Measurements from ENCODE around the gene TCF7L2.

DNA sequence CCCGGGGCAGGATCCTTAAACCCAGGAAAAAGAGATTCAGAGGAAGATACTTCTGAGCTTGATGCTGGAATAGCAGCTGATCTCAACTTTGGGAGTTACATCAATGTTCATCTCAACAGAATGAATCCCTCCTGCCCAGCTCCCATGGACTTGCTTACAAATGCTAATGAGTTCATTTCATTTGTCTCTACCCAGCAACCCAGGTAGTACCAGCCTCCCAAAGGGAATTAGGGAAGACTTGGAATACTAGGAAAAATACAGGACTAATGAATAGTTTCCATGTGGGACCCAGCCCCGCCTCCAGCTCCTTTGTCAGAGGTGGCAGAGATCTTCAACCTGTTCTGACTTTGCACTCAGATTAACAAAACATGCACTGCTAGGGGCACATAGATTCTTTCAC is 22.1 kb upstream of the TCF7L2 start:
- TF ChIP-seq, protein P1, sequence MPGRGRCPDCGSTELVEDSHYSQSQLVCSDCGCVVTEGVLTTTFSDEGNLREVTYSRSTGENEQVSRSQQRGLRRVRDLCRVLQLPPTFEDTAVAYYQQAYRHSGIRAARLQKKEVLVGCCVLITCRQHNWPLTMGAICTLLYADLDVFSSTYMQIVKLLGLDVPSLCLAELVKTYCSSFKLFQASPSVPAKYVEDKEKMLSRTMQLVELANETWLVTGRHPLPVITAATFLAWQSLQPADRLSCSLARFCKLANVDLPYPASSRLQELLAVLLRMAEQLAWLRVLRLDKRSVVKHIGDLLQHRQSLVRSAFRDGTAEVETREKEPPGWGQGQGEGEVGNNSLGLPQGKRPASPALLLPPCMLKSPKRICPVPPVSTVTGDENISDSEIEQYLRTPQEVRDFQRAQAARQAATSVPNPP (IDR thresholded peaks at IDR 0.05; ENCODE audit: borderline replicate concordance, insufficient read depth, insufficient read length): no peak
- TF ChIP-seq, protein P2, sequence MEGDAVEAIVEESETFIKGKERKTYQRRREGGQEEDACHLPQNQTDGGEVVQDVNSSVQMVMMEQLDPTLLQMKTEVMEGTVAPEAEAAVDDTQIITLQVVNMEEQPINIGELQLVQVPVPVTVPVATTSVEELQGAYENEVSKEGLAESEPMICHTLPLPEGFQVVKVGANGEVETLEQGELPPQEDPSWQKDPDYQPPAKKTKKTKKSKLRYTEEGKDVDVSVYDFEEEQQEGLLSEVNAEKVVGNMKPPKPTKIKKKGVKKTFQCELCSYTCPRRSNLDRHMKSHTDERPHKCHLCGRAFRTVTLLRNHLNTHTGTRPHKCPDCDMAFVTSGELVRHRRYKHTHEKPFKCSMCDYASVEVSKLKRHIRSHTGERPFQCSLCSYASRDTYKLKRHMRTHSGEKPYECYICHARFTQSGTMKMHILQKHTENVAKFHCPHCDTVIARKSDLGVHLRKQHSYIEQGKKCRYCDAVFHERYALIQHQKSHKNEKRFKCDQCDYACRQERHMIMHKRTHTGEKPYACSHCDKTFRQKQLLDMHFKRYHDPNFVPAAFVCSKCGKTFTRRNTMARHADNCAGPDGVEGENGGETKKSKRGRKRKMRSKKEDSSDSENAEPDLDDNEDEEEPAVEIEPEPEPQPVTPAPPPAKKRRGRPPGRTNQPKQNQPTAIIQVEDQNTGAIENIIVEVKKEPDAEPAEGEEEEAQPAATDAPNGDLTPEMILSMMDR (IDR thresholded peaks at IDR 0.05 in 2 of 3, conservative IDR thresholded peaks at IDR 0.05 in 1 of 3; ENCODE audit: insufficient read depth in 2 of 3, low read depth in 1 of 3, low read length in 3 of 3): no peak
- no peak for TF ChIP-seq MAZ (CRISPR knock-in tag; conservative IDR thresholded peaks at IDR 0.05 in 1 of 2, IDR thresholded peaks at IDR 0.05 in 1 of 2)
- TF ChIP-seq, protein P3, sequence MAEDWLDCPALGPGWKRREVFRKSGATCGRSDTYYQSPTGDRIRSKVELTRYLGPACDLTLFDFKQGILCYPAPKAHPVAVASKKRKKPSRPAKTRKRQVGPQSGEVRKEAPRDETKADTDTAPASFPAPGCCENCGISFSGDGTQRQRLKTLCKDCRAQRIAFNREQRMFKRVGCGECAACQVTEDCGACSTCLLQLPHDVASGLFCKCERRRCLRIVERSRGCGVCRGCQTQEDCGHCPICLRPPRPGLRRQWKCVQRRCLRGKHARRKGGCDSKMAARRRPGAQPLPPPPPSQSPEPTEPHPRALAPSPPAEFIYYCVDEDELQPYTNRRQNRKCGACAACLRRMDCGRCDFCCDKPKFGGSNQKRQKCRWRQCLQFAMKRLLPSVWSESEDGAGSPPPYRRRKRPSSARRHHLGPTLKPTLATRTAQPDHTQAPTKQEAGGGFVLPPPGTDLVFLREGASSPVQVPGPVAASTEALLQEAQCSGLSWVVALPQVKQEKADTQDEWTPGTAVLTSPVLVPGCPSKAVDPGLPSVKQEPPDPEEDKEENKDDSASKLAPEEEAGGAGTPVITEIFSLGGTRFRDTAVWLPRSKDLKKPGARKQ (CRISPR knock-in tag; IDR thresholded peaks at IDR 0.05): no peak
- no peak for TF ChIP-seq TBP (optimal IDR thresholded peaks at IDR 0.05; ENCODE audit: low read depth, low read length)
- TF ChIP-seq, protein P4, sequence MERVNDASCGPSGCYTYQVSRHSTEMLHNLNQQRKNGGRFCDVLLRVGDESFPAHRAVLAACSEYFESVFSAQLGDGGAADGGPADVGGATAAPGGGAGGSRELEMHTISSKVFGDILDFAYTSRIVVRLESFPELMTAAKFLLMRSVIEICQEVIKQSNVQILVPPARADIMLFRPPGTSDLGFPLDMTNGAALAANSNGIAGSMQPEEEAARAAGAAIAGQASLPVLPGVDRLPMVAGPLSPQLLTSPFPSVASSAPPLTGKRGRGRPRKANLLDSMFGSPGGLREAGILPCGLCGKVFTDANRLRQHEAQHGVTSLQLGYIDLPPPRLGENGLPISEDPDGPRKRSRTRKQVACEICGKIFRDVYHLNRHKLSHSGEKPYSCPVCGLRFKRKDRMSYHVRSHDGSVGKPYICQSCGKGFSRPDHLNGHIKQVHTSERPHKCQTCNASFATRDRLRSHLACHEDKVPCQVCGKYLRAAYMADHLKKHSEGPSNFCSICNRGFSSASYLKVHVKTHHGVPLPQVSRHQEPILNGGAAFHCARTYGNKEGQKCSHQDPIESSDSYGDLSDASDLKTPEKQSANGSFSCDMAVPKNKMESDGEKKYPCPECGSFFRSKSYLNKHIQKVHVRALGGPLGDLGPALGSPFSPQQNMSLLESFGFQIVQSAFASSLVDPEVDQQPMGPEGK (CRISPR knock-in tag; IDR thresholded peaks at IDR 0.05; ENCODE audit: borderline replicate concordance): no peak
- TF ChIP-seq EP300 (IDR thresholded peaks at IDR 0.05; ENCODE audit: low read length): no peak
- TF ChIP-seq STAT5B (CRISPR knock-in tag; IDR thresholded peaks at IDR 0.05): no peak
- TF ChIP-seq, protein P5, sequence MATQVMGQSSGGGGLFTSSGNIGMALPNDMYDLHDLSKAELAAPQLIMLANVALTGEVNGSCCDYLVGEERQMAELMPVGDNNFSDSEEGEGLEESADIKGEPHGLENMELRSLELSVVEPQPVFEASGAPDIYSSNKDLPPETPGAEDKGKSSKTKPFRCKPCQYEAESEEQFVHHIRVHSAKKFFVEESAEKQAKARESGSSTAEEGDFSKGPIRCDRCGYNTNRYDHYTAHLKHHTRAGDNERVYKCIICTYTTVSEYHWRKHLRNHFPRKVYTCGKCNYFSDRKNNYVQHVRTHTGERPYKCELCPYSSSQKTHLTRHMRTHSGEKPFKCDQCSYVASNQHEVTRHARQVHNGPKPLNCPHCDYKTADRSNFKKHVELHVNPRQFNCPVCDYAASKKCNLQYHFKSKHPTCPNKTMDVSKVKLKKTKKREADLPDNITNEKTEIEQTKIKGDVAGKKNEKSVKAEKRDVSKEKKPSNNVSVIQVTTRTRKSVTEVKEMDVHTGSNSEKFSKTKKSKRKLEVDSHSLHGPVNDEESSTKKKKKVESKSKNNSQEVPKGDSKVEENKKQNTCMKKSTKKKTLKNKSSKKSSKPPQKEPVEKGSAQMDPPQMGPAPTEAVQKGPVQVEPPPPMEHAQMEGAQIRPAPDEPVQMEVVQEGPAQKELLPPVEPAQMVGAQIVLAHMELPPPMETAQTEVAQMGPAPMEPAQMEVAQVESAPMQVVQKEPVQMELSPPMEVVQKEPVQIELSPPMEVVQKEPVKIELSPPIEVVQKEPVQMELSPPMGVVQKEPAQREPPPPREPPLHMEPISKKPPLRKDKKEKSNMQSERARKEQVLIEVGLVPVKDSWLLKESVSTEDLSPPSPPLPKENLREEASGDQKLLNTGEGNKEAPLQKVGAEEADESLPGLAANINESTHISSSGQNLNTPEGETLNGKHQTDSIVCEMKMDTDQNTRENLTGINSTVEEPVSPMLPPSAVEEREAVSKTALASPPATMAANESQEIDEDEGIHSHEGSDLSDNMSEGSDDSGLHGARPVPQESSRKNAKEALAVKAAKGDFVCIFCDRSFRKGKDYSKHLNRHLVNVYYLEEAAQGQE (IDR thresholded peaks at IDR 0.05; ENCODE audit: borderline replicate concordance): no peak
- TF ChIP-seq, protein P5 (CRISPR knock-in tag; IDR thresholded peaks at IDR 0.05; ENCODE audit: low read depth): no peak
- no peak for TF ChIP-seq IFI16 (CRISPR knock-in tag; IDR thresholded peaks at IDR 0.05)
- no peak for TF ChIP-seq ZBTB1 (CRISPR knock-in tag; IDR thresholded peaks at IDR 0.05; ENCODE audit: borderline replicate concordance, low read depth)
- no peak for TF ChIP-seq HDAC1 (IDR thresholded peaks at IDR 0.05)
- no peak for TF ChIP-seq TRIM28 (IDR thresholded peaks at IDR 0.05)
